ENCODE data around the gene CROCC2.

The CROCC2 gene

DNA sequence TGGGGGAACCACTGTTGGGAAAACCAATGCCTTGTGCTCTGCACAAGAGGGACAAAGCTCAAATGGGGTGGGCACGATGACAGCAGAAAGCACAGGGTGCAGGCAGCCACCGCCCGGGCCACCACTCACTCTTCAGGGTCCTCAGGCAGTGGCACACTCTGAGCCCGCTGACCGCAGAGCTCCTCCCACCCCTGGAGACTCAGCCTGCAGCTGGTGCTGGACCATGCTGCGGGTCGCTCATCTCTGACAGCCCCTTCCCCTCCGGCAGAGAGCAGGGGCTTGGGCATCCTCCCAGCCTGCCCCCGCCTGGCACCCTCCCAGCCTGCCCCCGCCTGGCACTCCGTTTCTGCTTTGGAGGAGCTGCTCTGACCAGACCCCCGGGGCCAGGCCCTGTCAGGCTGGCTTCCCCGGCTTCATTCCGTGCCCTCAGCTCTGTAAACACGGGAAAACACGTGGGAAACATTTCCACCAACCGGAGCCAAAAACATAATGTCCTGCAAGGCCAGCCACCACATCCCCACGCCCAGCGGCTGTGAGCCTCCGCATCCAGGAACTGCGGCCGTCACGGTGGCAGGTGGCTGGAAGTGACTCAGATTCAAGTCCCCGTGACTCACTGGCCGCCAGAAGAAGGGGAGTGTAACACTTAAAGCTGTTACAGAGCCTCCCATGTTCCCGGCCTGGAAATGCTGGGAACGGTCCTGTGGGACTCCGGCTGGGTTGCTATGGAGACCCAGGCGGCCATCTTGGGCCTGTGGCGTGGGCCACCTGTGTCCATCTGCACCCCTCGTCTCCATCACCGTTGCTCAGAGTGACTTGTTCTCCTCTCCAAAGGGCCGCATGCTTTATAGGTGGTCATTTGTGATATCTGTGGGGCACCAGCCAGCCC, 85.5 kb downstream of the CROCC2 start:
- no peak for DNase-seq

DNA sequence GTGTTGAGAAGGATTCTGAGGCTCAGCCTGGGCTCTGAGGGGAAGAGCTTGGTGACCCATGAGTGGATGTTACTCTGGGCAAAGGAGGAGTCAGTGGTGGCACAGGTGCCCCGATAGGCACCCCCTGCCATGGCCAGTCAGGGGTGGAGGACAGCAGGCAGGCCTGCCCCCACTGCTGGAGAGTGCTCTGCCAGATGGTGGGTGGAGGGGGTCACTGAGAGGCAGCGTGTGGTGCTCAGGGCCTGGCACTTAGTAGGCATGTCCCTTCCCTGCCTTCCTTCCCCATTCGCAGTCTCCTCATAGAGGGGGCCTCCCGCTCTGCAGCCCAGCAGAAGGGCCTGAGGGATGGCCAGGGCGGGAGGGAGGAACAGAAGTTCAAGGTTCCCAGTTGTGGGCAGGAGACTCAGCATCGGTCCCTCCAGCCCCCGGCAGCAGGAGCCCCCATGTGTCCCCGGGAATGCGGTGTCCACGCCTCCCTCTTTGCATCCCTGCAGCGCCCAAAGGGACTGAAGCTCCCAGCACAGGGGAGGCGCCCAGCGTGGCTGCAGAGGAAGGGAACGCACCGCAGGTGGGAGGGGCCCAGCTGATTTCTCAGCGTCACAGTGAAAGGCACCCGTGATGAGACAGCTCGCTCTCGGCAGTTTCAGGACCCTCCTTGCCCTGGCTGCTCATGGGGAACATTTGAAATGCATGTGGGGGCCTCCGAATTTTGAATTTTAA, 86.6 kb downstream of the CROCC2 start:
- no peak for DNase-seq

DNA sequence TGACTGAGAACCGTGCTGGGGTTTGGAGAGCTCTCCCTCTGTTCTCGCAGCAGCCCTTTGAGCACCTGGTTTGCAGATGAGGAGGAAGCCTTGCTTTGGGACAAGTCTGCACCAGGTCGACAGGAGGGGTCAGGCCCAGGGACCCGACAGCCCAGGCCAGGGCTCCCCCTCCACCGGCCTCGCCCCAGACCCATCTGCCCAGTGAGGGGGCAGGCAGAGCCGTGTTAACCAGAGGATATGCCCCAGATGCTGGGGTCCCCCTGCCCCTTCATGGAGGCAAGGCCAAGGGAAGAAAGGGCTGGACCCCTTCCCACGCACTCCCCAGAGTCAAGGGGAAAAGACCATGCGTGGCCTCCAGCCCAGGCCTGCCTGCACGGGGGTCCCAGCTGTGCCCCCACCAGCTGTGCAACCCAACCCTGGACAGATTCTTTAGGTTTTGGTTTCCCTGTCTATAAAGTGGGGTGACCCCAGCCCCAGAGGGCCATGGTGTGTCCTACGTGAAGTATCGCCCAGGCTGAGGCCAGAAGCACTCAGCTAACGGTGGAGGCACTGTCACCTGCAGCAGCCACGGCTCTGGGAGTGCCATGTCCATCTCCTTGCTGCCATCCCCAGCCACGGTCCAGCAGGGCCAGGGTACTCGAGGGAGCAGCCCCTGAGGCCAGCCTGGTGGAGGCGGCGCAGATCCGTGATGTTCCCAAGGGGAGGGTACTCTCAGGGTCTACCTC, 87.5 kb downstream of the CROCC2 start:
- DNase-seq: no peak

DNA sequence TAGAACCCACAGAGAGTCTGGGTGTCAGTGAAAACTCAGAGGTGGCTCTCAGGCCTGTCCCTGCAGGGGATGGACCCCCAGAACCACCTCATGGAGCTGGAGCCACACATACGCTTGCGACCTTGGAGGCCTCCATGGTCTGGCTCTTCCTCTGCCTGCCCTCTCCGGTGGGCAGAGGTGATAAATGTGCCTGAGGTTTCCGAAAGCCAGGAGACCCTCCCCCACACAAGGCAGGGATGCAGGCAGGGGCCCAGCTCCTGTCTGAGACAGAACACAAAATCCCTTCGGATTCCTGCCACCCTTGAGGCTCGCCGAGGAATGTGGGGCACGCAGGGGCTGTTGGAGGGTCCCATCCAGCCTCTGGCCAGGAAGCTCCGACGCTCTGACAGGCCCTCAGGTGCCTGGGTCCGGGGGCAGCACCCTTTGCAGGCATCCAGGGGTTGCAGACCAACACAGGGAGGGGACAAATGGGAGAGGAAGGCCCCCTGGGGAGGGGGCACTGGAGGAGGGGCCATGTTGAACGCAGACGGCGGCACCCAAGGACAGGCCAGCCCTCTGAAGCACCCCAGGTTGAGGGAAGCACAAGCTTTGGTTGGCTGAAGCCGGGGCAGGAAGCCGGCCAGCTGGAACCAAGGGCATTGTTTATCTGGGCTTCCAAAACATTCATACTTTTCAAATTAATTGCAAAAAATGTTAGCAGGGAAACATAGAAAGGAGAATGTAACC, 88.2 kb downstream of the CROCC2 start:
- DNase-seq: no peak

DNA sequence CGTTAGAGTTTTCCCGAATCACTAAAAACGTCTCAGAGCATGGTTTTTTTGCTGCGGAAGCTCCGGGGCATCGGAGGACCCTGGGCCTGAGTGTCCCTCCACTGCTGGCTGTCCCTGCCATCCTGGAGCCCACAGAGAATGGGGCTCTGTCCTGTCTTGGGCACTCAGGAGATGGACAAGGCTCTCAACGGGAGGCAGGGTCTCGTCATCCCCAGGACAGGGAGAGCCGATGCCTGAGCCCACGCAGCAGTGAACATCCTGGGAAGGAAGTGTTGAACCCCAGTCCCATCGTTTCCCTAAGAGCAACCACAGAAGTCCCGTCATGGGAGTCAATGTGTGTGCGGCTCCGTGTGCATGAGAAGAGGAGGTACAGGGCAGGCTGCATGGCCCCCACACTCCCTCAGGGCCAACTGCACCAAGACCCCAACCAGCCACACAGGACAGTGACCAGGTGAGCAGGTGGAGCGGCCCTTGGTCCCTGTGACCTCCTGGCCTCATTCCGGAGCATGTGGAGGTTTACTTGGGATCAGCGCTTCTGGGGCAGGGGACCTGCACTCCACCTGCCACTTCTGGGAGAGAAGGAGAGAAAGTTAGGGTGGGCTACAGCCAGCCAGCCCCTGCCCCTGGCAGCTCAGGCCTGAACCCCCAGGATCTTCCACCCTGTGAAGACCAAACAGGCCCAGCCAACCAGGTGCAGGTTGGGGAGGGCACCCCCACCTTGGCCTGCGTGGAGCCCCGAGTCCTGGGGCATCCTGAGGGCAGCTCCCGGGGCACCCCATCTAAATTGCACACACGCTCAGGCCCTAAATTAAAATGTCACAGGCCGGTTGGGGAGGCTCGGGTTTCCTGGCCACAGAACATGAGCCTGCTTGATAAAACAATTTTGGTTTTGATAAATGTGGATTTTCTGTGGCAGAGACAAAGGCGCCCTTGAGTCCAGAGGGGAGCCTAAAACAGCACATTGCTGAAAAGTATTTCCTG, 89.2 kb downstream of the CROCC2 start:
- DNase-seq: no peak

DNA sequence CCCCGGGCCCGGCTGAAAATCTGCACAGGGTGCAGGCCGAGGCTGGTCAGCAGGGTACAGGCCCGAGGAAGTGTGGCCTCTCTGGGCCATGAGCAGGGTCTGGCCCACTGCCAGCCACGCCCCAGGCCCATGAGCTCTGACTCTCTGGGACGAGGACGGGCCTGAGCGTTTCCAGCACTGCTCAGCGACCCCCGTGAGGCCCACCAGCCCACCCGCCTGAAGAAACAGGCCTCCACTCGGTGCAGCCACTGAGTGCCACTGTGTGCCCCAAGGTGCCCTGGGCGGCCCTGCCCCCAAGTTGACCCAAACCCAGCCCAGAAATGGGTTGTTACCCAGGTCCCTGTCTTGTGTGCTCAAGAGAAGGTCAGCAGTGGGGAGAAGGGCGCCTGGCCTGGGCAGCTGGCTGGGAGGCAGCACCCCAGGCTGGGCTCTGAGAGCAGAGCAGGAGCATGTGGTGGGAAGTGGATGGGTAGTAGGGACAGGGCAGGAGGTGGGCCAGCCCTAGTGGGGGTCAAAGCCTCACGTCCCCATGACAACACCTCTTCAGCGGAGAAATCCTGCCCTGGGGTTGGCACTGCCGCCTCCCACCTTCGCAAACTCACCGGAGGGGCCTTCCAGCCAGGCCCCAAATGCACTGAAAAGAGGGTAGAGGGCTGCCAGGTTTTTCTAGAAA, 90.2 kb downstream of the CROCC2 start:
- DNase-seq: no peak

DNA sequence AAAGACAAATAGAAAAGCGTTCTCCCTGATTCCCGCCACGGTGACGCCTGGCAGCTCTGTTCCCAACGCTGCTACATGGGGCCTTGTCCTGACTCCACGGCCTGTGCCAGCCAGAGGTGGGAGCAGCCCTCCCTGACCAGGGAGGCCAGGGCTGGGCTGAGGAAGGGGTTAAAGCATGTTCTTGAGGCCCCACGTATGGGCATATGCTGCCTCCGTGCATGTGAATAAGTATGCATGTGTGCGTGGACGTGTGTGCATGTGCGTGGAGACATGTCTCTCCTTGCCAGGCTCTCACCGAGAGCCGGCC, 90.7 kb downstream of the CROCC2 start:
- DNase-seq: no peak

DNA sequence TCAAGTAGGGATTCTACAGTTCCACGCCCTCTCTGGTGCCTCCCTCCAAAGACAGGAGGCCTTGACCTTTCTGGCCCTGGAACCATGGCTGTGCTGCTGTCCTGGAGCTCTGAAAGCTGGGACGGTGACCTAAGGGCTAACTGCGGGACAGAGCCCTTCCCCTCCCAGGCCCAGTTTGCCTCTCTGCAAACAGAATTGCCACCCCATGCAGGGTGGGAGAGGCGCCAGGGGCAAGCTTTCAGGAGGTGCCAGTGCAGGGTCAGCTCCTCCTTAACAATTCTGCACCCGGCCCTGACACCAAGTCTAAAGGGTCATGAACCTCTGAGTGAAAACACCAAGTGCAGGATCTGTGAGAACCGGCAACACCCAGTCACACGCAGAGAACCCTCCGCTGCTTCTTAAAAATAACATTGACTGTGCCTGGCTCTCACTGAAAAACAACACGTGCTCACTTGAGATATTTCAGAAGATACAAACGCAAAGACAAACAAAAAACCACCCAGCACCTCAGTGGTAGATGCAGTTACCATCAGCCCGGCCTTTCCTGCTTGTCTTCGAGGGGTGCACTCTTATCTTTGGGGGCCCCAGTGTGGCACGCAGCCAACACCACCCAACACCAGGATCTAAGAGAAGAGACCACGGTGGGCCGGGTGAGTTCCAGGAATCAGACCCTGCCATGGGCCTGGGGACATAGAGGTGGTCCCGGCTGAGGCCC, 91.2 kb downstream of the CROCC2 start:
- DNase-seq: no peak

DNA sequence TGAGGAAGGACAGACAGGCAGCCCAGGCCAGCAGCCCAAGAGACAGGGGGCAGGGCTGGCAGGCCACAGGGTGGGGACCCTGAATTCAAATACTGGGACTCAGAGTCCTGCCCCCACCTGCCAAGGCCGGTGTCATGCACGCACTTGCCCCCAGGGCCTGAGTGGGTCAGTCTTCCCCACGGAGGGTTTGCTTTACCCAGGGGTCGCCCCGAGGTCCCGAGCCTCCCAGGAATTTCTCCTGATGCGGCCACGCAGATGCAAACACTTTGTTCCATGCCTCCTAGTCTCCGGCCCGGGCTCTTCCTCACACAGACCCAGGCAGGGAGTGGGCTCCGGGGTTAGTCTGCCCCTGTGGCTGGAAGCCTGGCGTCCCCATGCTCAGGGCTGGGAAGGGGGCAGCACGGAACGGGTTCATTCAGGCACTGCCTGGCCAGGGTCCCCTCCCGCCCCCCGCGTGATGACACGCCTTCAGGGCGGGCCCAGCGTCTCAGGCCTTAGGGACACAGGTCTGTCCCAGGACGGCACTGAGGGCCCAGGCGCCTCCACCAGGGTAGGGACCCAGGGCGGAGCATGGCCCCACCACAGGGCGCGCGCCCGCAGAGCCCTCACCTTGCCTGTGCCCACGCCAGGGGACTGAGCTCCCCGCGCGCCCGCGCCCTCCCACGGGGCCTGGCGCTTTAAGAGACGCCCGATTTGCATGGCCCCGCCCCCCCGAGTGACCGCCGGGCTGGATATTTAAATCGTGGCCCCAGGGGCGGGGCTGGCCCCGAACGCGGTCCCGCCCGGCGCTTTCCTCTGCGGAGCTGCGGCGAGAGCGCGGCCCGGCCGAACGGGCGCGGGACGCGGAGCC, 91.9 kb downstream of the CROCC2 start, which contains the start of gene SNED1:
Gene SNED1, plus strand, starts transcription at position 763 of the 850 bp plus-strand sequence. CDS start 220 bp downstream, outside the sequence.
- no peak for DNase-seq

DNA sequence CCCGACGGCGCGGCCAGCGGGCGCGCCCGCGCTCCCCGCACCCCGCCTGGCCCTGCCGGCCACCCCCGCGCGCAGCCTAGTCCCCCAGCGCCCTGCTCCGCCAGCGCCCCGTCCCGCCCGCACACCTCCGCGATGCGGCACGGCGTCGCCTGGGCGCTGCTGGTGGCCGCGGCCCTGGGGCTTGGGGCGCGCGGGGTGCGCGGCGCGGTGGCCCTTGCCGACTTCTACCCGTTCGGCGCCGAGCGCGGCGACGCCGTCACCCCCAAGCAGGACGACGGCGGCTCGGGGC, 92.5 kb downstream of the CROCC2 start:
- no peak for DNase-seq

DNA sequence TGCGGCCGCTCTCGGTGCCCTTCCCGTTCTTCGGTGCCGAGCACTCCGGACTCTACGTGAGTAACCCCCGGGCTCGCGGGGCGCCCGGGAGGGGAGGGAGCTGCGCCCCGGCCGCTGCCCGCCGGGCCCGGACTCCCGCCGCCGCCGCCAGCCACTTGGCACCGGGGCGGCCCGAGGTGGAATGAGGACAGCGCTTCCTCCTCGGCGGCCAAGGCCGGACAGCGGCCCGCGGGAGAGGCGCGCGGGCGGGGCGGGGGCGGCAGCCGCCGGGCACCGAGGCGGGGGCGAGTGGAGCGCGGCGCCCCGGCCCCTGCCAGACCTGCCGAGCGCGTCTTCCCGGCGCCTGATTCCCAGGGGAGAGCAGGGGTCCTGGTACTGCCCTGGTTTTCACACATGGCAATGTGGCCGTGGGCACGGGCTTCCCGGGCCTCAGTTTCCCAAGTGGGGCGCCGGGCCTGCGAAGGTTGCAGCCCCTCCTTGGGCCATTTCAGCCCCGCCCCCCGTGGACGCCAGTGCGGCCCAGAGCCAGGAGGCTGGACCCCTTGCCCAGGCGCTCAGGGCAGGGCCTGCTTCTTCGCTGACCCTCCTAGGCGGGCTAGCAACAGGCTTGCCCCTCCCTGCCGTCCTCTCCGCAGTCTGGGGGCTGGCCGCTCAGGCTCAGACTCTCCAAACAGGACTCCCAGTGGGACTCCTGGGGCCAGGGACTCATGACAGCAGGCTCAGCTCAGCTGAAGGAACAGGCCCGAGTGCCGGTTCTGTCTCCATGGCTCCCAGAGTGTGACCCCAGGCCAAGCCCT, 93.1 kb downstream of the CROCC2 start:
- DNase-seq: no peak

DNA sequence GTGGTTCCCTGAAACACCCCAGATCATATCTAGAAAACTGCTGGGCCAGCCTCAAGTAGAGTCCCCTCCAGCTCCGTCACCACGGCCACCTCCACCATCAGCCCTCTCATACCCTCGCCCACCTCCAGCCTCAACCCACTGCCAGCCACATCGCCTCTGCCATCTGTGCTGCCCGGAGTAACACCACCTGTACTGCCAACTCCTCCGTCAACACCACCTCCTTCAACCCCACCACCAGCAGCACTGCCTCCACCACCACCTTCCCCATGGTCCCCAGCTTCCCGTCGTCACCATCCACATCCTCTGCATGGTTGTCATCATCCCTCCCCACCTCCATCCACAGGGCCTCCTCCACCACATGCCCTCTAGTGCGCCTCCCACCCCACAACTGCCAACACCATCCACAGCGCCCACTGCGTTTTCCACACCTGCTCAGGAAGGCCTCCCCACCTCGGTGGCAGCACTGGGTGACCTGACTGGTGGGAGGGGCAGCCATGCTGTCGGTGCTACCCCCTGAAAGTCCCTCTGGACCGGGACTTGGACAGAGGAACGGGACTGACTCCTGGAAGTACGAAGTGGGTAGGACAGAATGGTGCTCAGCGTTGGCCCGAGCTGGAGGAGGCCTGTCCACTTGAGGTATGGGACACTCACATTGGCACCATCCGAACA, 93.9 kb downstream of the CROCC2 start:
- DNase-seq: no peak

DNA sequence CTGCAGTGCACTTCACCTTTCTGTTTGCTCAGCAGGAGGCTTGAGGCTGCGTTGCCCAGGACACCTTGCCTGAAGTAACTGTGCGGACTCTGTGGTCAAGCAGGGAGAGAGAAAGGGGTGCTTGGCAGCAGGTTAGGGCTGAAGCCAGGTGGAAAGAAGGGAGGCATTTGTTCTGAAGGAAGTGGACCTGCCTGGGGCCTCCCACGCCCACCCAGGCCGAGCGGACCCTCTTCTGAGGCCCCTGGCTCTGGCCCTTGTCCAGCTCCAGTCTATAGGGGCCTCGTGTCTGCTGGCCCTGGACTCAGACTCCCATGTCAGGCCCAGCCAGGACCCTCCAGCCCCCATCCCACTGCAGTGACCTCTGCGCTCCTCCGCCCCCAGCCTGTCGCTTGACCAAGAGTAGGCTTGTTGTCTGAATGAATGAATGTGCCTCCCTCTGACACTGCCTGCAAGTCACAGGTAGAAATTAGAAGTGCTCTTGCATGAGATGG, 94.7 kb downstream of the CROCC2 start:
- DNase-seq: no peak

DNA sequence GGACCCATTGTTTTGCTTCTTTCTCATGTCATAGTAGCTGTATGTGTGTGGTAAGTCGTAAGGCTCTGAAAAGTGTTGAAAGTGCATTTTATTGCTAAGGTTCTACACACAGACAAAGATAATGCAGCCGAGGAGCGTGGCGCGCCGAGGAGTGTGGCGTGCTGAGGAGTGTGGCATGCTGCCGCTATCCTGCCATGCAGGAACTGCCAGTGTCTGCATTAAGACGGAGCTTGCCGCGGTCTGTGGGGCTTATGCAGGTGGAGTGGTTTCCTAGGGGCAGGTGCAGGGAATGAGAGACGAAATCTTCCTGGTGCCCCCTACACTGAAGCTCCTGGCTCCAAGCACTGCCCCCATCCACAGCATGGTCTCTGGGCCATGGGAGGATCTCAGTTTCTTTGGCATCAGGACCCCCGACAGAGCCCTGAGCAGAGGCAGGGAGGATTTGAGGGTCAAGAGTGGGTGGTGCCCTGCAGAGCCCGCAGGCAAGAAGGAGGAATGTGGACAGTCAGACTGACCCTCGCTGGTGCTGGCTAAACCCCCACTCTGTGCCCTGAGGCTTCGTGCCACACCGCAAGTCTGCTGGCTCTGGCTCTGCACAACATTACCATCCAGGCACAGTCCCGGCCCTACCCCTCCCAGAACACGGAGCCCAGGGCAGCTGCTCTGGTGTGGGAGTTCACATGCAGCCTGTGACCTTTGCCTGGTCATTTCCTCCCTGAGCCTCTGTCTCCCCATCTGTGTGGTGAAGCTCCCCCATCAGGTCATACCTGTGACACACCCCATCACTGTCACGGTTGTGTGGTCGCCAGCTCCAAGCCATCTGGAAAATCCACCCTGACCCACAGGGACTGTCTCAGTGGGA, 95.5 kb downstream of the CROCC2 start:
- DNase-seq: no peak

DNA sequence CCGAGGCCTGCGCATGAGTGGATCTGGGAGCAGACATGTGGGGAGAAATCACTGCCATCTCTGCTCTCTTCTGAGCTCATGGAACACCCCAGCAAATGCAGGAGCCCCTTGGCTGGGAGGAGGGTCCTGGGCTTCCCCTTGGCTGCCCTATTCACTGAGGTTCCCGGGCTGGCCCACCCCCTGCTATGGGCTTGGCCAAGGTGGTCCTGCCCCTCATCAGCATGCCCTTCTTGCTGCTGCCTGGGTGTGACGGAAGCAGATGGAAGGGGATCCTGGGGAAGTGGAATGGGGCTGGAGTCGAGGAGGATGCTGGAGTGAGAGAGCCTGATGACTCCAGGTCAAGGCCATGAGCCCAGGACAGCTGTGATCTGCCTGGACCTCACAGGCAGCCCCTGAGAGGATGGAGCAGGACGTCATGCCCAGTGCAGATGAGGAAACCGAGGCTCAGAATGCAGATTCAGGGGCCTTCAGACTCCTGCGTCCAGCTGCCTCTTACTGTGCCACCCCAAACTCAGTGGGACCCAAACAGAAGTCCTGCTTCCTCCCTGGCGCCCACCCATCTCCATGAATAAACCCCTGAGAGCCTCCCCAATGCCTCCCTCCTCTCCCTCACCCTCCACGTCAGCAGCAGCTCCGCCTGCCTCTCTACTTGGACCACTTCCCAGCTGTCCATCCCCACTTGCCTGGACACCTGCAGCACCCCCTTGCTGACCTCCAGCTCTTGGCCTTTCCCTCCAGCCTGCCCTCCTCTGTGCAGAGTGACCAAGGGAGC, 96.3 kb downstream of the CROCC2 start:
- no peak for DNase-seq

DNA sequence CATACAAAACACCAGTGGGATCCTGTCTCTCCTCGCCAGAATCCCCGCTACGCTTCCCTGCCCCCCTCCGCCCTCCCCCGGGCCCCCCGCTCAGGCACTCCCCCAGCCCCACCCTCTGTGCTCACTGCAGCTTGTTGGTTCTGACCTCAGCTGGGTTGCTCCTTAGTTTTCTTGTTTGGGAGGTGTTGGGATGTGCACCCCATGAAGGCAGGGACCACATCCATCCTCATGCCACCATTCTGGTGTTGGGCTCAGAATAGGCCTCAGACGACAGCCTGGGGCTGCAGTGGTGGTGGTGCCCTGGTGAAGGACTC, 96.9 kb downstream of the CROCC2 start:
- no peak for DNase-seq
